CD4-positive, alpha-beta T cell treated with Interleukin-4 for 1 hour (primary cell): ENCODE results near the gene BEND7.
A peak's percentile ranks its signal among the peaks of the same experiment; 100 is the strongest.
"Not testable (repeated sequence)": the region's sequence is repeated elsewhere in the genome, so short reads cannot be mapped to it uniquely, and the experiment has no call there.

Experiments used
- DNase-seq, 2 donors: peaks; one replicate each; pipeline ENCODE4 v3.0.0-alpha.2; 2020 to 2022

Gene BEND7

DNA sequence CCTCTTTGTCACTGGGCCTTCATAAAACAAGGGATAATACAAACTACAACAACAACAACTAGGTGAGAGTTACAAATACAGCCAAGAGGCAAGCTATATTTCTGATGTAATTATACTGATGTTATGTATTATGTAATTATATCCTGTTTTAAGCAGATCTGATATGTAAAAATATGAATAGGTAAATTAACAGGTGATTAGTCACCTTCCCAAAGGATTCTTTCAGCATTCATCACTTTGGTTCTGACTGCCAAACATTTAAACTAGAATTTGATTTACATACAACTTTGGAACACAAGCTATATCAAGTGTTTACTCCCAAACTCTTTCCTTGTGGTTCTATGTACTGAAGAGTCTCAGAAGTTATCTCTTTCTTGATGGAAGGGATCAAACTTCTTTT lies 53.7 kb downstream of the BEND7 start:
- DNase-seq, result no peak

DNA sequence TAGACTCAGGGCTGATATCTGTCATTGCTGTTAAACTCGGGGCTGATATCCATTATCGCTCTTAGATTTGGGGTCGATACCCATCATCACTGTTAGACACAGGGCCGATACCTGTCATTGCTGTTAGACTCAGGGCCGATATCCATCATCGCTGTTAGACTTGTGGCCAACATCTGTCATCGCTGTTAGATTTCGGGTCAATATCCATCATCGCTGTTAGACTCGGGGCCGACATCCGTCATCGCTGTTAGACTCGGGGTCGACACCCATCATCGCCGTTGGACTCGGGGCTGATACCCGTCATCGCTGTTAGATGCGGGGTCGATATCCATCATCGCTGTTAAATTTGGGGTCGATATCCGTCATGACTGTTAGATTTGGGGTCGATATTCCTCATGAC lies 54.8 kb downstream of the BEND7 start:
- DNase-seq, result no peak

DNA sequence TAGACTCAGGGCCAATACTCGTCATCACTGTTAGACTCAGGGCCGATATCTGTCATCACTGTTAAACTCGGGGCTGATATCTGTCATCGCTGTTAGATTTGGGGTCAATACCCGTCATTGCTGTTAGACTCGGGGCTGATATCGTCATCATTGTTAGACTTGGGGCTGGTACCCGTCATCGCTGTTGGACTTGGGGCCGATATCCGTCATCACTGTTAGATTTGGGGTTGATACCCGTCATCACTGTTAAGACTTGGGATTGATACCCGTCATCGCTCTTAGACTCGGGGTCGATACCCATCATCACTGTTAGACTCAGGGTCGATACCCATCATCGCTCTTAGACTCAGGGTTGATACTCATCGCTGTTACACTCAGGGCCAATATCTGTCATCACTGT lies 56.5 kb downstream of the BEND7 start:
- no peak for DNase-seq

DNA sequence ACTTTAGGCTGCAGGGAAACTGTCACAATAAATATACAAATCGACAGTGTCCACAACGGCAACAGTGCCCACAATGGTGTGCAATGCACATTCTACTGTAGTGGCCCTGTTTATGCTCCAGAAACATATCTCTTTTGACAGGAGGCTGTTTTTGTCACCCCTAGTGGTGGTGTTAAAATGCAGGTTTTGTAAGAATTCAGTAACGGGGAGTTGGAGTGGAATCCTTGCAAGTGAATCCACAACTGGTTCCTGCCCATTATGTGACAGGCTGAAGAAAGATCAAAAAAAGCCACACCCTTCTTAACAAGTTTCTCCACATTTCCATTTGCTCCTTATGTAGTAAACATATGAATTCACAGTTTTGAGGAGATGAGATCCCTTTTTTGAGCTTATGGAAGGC lies 58.5 kb downstream of the BEND7 start:
- DNase-seq, result no peak

DNA sequence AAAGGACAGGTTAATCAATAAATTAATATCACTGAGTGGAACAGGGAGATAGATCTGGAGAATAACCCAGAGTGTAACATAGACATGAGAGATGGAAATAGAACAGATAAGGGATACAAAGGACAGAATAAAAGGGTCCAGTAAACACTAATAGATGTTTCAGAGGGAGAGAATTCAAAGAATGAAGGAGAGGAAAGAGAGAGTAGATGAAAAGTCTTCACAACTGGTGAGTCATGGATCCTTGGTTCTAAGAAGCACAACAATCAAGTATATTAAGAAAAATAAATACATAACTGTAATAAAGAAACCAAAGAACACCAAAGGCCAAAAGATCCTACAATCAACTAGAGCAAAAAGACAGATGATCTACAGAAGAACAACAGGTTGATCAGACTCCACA lies 66.3 kb downstream of the BEND7 start:
- no peak for DNase-seq

DNA sequence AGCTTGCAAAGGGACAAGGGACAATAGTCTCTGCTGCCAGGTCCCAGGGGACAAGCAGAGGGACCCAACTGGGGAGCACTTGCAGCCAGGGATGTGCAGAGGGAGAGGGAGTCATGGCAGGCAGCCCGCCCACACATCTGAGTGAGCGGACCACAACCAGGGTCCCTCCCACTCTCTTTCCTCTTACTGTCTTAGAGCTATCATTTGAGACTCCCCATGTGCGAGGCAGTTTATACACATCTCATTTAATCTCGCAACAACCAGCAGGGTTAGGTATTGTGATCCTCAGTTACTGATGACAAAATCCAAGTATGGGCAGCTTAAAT lies 70.2 kb downstream of the BEND7 start:
- no peak for DNase-seq

DNA sequence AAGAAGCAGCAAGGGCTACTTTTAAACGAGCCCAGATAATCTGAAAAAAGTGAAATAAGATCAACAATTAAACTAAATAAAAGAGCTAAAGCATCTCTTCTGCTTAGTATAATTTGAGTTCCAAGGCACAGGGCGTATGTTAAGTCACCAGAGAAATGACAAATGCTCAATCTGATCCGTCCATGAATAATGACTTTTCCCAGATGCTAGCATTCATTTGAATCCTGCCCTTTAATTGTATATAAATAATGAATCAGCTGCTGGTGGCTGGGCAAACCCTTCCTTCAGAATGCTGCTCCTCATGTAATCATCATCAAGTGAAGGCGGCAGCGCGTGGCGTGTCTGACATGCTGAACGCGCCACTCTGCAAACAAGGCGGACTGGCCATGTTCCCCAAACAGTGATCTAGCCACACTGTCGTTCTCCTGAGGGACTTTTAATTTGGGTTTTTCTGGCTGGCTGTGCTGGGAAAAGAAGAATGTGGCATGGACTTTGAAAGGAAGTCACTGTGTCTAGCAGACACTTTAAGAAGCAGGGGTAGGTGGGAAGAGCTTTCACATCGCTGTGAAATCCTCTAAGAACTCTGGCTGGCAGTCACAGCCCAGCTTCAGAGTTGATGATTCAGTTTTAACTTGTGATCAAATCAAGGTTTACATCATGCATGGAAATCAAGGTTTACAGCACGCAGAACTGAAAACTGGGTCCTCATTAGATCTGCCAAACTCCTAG lies 70.7 kb downstream of the BEND7 start:
- DNase-seq, result no peak

DNA sequence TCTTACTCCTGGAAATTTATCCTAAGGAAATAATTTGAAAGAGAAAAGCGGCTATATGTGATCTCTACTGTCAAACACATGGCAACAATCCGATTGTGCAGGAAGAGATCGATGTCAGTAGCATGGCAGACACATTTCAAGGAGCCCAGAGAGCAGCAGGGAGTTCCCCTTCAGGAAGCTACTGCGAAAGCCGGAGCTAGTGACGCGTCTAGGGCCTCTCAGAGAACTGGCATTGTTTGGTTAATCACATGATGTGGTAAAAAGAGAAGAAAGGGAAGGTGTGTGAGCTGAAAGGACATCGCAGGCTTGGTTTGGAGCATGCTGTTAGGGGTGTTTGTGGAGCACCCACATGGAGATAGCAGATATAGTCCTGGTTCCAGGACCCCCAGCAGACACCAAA lies 74.9 kb downstream of the BEND7 start:
- DNase-seq, result peak; percentile 20 to 43

DNA sequence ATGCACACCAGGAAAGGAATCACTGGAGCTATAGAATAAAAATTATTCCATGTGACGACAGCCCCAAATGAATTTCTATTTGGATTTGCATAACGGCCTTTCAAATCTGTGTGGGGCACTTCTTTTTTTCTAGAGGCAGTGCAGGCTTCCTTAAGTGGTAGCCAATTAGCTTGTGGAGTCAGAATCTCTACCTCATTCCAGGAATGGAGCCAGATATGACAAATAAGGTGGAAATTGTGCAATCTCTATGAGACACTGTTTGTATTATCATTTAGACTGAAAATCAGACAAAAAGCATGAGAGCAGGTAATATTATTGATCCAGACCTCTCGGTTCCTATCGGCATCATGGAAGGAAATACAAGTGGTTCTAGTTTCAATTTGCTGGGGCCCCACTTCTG lies 78.7 kb downstream of the BEND7 start:
- no peak for DNase-seq

DNA sequence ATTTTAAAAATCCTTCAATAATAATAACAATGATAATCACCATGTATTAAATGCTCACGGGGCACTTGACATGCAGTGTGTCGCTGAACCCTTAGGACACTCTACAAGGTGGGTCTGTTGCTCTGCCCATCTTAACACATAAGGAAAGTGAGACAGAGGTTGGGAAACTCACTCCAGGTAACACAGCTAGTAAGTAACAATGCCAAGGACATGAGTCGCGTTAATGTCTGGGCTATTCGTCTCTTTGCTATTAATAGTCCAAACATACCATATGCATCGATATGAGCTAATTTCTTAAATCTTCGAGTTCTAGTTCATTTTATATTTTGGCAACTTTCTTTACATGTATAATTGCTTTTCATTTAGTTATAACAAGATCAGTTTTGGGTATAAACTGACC lies 79.5 kb downstream of the BEND7 start:
- no peak for DNase-seq

DNA sequence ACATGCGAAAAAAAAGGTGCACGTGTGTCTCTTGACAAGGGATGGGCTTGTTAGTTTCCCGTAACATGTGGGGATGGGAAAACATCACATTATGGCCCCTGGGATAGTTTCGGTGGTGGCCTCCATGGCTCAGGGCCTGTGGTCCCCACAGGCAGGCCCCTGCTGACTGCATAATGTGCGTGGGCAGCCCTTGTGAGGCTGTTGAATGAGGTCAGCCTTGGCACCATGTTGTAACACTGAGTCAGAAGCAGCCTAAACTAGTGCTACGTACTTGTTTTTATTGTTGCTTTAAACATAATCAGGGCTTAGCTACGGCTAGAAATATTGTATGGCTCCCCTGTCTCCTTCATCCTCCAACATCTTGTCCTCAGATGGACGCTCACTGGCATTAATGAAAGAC lies 80.6 kb downstream of the BEND7 start:
- DNase-seq, result no peak

DNA sequence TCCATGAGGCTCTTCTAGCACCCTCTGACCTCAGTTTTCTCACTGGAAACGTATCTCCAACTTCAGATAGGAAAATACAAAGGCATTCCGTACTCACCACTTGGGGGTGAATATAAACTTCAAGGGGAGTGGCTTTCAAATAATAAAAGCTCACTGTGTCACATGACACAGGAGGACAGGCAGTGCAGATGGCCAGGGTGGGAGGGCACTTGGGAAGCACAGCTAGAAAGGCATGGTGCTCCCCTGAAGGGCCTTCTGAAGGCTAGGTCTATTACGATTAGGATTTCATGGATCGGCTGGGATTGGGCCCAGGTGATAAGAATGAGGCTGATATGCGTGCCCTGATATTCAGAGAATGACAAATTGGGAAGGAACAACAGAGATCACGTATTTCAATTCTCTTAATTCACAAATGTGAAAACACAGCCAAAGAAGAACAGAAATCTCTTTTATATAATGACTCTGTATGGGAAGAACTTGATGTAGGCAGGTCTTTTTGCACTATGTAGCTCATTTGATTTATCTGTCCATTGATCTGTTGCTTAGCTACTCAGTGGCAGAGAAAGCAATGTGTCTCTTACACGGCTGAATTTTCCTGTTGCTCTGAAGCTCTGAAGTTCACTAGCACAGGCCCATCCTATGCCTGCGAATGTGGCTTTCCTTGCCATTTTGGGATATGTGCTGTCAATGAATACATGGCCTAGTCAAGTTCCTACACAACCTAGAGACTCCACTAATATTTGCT lies 83.0 kb downstream of the BEND7 start:
- no peak for DNase-seq

DNA sequence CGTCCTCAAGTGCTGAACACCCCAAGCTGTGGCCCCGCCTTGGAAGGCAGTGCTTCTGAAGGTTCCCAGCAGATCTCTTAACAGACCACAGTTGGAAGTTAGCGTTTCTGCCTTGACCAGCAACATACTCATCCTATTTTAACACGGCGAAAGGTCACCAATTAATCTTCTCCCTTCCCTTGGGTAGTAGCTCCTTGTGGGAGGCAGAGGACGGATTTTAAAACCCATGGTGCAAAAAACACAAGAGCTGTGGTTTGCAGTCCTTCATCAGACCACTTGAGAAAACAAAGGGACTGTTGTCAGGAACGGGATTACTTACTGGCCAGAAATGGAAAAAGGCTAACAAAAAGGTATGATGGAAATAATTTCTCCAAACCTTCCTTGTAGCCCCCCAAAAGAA lies 87.3 kb downstream of the BEND7 start:
- DNase-seq, result no peak

DNA sequence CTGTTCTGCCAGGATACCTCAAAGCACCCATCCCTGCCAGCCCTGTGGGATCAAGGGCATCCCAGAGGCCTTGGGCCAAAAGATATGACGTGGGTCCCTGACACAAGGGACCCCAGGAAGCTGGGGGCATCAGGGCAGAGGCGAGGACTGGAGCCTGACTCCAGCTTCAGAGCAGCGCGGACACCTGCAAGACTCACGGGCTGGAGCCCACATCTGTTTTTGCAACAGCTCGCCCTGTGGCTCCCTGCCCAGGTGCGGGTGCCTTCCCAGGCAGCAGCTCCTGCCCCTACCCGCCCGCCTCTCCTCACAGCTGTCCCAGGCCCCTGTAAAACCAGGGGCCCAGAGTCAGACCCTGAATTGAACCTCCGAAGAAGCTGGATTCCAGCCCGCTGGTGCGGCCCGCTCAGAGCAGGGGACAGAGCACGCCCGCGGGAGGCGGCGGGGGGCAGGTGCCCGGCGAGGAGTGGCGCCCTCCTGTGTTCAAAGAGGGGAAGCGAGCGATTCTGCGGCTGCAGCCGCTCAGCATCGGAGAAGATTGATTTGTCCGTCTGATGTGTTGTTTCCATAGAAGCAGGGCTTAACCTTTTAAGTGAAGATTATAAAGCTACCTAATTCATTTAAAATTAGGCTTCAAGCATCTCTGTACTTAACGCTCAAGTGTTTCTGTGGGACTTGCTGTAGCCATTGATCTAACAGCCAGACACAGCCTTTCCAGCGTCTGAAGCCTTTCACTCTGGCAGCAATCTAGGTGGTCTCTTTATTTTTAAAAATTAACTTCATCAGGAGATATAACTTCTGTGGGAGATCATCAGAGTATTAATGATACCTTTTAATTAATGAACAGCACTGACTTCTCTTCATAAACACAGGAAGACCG lies 88.4 kb downstream of the BEND7 start:
- peak; percentile 53 to 57 for DNase-seq

DNA sequence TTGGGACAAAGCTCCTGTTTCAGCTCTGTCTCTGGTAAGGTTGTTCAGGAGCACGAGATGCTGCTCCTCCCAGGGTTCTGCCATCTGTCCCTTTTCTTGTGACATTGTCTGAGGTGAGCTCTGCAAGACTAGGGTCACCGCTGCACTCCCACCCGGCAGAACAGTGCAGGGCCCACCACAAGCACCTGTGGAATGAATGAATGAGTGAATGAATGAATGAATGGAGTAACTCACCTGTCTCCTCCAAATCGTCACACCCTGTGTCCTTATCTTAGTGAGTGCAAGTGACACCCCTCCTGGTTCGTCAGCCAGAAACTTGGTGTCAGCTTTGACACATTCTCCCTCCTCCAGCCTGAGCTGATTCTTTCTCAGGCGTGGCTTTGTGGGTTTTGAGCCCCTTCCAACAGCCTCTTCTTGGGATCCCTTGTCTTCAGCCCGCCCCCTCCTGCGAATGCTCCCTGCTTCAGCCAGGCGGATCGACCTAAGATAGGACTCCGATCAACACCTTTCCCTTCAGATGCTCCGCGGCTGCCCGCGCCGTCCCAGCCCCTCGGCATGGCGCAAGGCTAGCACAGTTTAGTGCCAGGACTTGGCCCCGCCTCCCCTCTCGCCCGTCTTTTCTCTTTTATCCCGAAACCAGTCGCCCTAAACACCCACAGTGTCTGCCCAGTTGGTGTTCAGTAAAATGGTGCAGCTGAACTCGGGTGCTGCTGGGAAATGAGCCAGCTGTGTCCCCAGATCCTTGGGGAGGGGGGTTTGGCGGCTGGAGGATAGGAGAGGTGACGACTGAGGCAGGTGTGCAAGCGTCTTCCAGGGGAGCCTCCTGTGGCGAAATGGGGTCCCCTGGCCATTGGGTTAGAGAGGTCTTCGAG lies 89.3 kb downstream of the BEND7 start:
- no peak for DNase-seq

DNA sequence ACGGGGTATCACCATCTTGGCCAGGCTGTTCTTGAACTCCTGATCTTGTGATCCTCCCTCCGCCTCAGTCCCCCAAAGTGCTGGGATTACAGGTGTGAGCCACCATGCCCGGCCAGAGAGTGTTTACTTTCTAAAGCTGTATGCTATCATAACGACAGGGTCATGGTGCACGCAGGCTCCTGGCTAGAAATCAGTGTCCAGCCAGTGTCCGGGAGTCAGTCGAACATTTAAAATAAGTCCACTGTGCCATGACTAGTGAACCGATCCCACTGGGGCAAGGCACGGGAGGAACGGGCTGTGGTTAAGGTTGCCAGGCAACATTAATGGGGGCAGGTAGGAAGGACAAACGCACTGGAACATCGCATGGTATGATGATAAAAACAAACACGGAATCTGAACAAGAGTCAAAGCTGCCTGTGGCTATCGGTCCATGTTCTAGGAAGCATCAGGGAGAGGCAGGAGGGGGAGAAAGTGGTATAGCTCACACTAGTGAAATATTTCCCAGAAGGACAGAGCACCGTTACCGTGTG lies 91.7 kb downstream of the BEND7 start:
- DNase-seq, result no peak

DNA sequence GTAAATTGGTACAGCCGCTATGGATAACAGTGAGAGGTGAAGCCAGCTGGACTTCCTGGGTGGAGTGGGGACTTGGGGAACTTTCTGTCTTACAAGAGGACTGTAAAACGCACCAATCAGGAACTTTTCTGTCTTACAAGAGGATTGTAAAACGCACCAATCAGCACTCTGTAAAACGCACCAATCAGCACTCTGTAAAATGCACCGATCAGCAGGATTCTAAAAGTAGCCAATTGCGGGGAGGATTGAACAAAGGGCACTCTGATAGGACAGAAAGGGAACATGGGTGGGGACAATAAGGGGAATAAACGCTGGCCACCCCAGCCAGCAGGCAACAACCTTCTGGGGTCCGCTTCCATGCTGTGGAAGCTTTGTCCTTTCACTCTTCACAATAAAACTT lies 100.9 kb downstream of the BEND7 start:
- not testable (repeated sequence) for DNase-seq

DNA sequence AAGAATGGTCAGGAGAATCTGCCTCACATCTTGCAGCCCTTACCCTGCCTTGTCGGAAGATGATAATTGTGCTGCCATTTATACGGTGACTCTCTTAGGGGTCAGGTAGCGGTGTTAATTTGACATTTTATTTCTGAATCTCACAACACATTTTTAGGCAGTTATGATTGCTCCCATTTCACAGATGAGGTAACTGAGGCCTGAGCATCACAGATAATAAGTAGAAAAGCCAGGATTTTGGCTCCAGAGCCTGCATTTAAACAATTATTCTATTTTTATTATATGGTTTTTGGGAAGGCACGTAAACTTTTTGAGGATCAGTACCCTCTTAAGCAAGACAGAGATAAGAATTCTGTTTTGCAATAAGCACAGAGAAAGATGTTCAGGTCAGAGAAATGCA lies 103.4 kb downstream of the BEND7 start:
- DNase-seq, result no peak

DNA sequence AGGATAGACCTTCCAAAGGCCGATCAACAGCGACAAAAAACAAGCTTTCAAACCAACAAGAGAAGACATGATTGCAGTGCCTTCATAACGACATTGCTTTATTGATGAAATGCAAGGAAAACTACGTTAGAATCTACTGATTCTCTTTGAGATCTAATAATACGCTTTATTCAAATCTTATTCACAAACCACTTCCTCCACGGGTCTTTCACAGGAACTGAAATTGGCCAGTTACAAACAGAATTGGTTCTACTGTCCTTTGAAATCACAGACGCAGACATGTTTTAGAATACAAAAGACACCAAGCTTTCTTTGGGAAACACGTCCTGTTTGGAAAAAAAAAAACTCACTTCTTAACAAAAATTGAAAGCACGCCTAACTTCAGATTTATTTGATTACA lies 106.0 kb downstream of the BEND7 start:
- no peak for DNase-seq

DNA sequence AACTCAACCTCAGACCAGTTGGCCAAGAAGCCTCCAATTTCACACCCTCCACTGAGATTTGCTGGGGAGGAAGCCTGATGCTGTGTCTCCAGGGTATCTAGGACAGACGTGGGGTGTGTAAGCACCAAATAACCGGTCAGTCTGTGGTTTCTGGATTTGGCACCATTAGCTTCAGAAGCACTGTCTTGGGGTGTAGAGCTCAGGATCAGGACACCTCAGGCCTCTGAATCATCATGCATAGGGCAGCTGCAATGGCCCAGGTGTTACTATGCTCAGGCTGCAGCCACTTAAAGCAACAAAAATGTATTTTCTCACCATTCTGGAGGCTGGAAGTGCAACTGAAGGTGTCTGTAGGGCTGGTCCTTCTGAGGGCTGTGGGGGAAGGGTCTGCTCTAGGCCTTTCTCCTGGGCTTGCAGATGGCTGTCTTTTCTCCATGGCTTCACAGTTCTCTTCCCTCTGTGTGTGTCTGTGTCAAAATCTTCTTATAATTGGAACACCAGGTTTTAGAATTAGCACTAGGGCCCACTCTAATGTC lies 107.4 kb downstream of the BEND7 start:
- DNase-seq, result no peak

DNA sequence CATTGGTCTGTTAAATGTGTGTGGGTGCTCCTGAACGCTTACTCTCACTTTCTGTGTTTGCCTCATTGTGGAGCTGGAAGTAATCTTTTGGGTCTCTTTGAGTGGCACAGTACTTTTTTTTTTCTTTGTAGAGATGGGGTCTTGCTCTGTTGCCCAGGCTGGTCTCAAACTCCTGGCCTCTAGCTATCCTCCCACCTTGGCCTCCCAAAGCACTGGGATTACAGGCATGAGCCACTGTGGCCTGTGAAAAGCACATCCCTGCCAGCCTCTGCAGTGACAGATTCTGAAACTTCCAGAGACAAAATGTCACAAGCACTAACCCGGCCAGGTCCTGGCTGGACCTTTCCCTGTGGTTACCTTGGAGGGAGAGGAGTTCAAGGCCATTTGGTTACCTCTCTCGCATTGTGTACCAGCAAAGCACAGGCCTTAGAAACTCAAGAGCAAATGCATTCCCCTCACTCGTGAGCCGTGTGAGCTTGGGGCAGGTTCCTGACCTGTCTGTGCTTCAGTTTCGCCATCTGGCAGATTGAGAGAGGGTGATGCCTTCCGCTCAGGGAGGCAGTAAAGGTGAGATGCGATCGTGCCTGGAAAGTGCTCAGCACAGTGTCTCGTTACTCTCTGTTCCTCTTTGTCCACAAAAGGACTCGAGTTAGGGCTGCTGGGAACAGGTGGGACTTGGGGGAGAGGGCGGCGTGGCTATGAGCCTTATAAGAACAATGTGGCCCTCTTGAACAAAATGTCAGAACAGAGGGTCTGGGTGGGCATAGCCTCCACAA lies 108.1 kb downstream of the BEND7 start:
- no peak for DNase-seq
